SK-N-MC (cell line): Measurements from ENCODE around the gene EFCC1.

Experiments used
- EZH2 ChIP-seq: fragments of 200-600 bp; sonication (generic); IDR thresholded peaks from one replicate; pipeline ENCODE4 v1.6.1; 2017; ENCODE audit warnings: antibody characterized with exemption
- FOXP2 ChIP-seq: optimal IDR thresholded peaks from 2 replicates; pipeline ENCODE3; 2011; ENCODE audit warnings: mild to moderate bottlenecking, moderate library complexity; ENCODE audit not compliant: insufficient read depth; ENCODE audit errors: extremely low read length, control extremely low read depth
- POLR2AphosphoS5 ChIP-seq: IDR thresholded peaks from 2 replicates; pipeline ENCODE4 v1.6.1; 2012; ENCODE audit warnings: mild to moderate bottlenecking, low read depth, low read length, borderline replicate concordance

DNA sequence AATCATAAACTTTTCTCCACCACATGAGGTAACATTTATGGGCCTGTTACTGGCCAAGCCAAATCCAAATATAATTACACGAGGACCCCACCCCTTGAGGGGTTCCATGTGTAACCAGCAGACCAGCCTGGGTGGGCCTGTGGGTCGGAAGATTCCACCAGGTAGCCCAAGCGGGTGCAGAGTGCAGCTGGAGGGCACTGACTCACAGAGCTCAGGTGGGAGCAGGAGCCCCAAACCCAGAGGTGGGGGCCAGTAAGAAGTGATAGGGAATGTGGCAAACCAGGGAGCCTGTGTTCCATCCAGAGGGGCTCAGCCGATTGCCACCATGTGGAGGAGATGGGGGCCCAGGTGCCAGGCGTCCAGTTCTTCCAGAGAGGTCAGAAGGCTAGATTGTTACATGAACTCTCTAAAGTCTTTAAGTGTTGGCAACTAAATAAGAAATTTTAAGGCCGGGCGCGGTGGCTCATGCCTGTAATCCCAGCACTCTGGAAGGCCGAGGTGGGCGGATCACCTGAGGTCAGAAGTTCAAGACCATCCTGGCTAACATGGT lies 62.1 kb downstream of the EFCC1 start:
- TF ChIP-seq EZH2 (no peak), POLR2AphosphoS5 (no peak), FOXP2 (no peak)
